Activated naive CD4-positive, alpha-beta T cell (primary cell): Measurements from ENCODE around the gene RAB3GAP1.
A peak's percentile ranks its signal among the peaks of the same experiment; 100 is the strongest.
"Not testable (repeated sequence)": the region's sequence is repeated elsewhere in the genome, so short reads cannot be mapped to it uniquely, and the experiment has no call there.

Source experiments
- DNase-seq, 4 experiments: peaks; one replicate each; lab custom pipeline; 2025; lab: John Stamatoyannopoulos, UW

The RAB3GAP1 gene

GRCh38 chr2:135052042-135052876, at the start of gene RAB3GAP1:
RAB3GAP1 (plus strand) TSS chr2:135052292; CDS start chr2:135052308, 16 bp downstream.
- DNase-seq, result peak; percentile 56 to 83 (median 69)

GRCh38 chr2:135002836-135003235, 49.3 kb upstream of the RAB3GAP1 start:
- DNase-seq, result no peak

GRCh38 chr2:135004005-135004746, 47.9 kb upstream of the RAB3GAP1 start:
- peak; percentile 6 to 63 (median 22) for DNase-seq

- DNase-seq, result no peak
Observed at GRCh38 chr2:135005753-135006152, 46.3 kb upstream of the RAB3GAP1 start.

GRCh38 chr2:135009339-135009738, 42.8 kb upstream of the RAB3GAP1 start:
- DNase-seq, result no peak

GRCh38 chr2:135010200-135010942, 41.7 kb upstream of the RAB3GAP1 start:
- no peak for DNase-seq

- no peak for DNase-seq
Observed at GRCh38 chr2:135011633-135012032, 40.5 kb upstream of the RAB3GAP1 start.

GRCh38 chr2:135021618-135022017, 30.5 kb upstream of the RAB3GAP1 start:
- no peak for DNase-seq

- no peak for DNase-seq
Observed at GRCh38 chr2:135022952-135023880, 28.9 kb upstream of the RAB3GAP1 start.

GRCh38 chr2:135023886-135024485, 28.1 kb upstream of the RAB3GAP1 start:
- DNase-seq, result no peak

- no peak for DNase-seq
Observed at GRCh38 chr2:135029481-135030134, 22.5 kb upstream of the RAB3GAP1 start.

- DNase-seq, result no peak
Observed at GRCh38 chr2:135030826-135031225, 21.3 kb upstream of the RAB3GAP1 start.

GRCh38 chr2:135033216-135033615, 18.9 kb upstream of the RAB3GAP1 start:
- not testable (repeated sequence) for DNase-seq

GRCh38 chr2:135037831-135038230, 14.3 kb upstream of the RAB3GAP1 start:
- no peak for DNase-seq

- DNase-seq, result peak in 1 of 4 experiments; percentile 3
Observed at GRCh38 chr2:135043345-135043744, 8.7 kb upstream of the RAB3GAP1 start.

GRCh38 chr2:135047300-135047699, 4.8 kb upstream of the RAB3GAP1 start, which contains the start of gene MAP3K19:
MAP3K19 (minus strand) TSS chr2:135047447; CDS start chr2:135024647, 22,800 bp downstream.
- DNase-seq, result no peak

GRCh38 chr2:135048122-135048521, 4.0 kb upstream of the RAB3GAP1 start:
- no peak for DNase-seq

- DNase-seq, result no peak
Observed at GRCh38 chr2:135050132-135050531, 2.0 kb upstream of the RAB3GAP1 start.

- DNase-seq, result no peak
Observed at GRCh38 chr2:135050684-135051083, 1.4 kb upstream of the RAB3GAP1 start.

GRCh38 chr2:135052997-135053474, 944 bp downstream of the RAB3GAP1 start:
- no peak for DNase-seq
